ENCODE data around the gene MET. TPM values are rescaled to one million over a fixed set of nuclear protein-coding genes. Genes with fewer than 3 reads are reported as not detected.
"Not testable (repeated sequence)": the region's sequence is repeated elsewhere in the genome, so short reads cannot be mapped to it uniquely, and the experiment has no call there.

The MET gene
- total RNA-seq, 2 experiments from 2014 or later, result 0.26 to 0.40 TPM

- Mint-ChIP-seq H3K27me3 (peaks cover 41% of the 10 kb centered on the region), H3K36me3 (no peaks in the 10 kb centered on the region), H3K27ac (no peak overlapping the region), H3K9me3 (ENCODE audit: low read depth) (no peaks in the 10 kb centered on the region), H3K4me3 (no peak overlapping the region), H3K4me1 (no peaks in the 10 kb centered on the region)
- ATAC-seq, result no peak
- CTCF ChIA-PET, result no interaction called here
- no peak for DNase-seq
Measured at GRCh38 chr7:116708861-116709260, 36.9 kb downstream of the MET start.

GRCh38 chr7:116709336-116709735 lies 37.3 kb downstream of the MET start:
- ATAC-seq, result no peak
- Mint-ChIP-seq H3K36me3 (no peaks in the 10 kb centered on the region), H3K9me3 (ENCODE audit: low read depth) (no peaks in the 10 kb centered on the region), H3K27ac (no peak overlapping the region), H3K4me1 (no peaks in the 10 kb centered on the region), H3K4me3 (no peak overlapping the region), H3K27me3 (peaks cover 36% of the 10 kb centered on the region)
- DNase-seq, result no peak
- CTCF ChIA-PET, result no interaction called here

- Mint-ChIP-seq H3K36me3 (no peaks in the 10 kb centered on the region), H3K4me1 (no peaks in the 10 kb centered on the region), H3K4me3 (no peak overlapping the region), H3K27ac (no peak overlapping the region), H3K9me3 (ENCODE audit: low read depth) (no peaks in the 10 kb centered on the region), H3K27me3 (peaks cover 31% of the 10 kb centered on the region)
- DNase-seq, result no peak
- CTCF ChIA-PET, result no interaction called here
- no peak for ATAC-seq
Measured at GRCh38 chr7:116710764-116711452, 38.9 kb downstream of the MET start.

- H3K4me3 Mint-ChIP-seq, result no peak overlapping the region
- H3K9me3 Mint-ChIP-seq (ENCODE audit: low read depth), result no peaks in the 10 kb centered on the region
- H3K4me1 Mint-ChIP-seq, result no peaks in the 10 kb centered on the region
- DNase-seq (no peak), ATAC-seq (no peak)
- H3K27me3 Mint-ChIP-seq, result peaks cover 28% of the 10 kb centered on the region
- no peak overlapping the region for H3K27ac Mint-ChIP-seq
- CTCF ChIA-PET, result no interaction called here
- H3K36me3 Mint-ChIP-seq, result no peaks in the 10 kb centered on the region
Measured at GRCh38 chr7:116711790-116712189, 39.8 kb downstream of the MET start.

- H3K27ac Mint-ChIP-seq, result no peak overlapping the region
- no peak overlapping the region for H3K4me3 Mint-ChIP-seq
- H3K27me3 Mint-ChIP-seq, result peaks cover 21% of the 10 kb centered on the region
- H3K4me1 Mint-ChIP-seq, result no peaks in the 10 kb centered on the region
- H3K36me3 Mint-ChIP-seq, result no peaks in the 10 kb centered on the region
- CTCF ChIA-PET, result interaction anchor here (0.5 kb wide), 1 partner anchor 48 kb away, joined by 3 read pairs; no protein-coding TSS in a partner anchor
- DNase-seq (no peak), ATAC-seq (no peak)
- H3K9me3 Mint-ChIP-seq (ENCODE audit: low read depth), result no peaks in the 10 kb centered on the region
Measured at GRCh38 chr7:116713500-116713899, 41.5 kb downstream of the MET start.

- no peak for ATAC-seq
Measured at GRCh38 chr7:116713918-116714317, 41.9 kb downstream of the MET start.

GRCh38 chr7:116715077-116715476 lies 43.1 kb downstream of the MET start:
- Mint-ChIP-seq H3K27me3 (peaks cover 8% of the 10 kb centered on the region), H3K36me3 (no peaks in the 10 kb centered on the region), H3K9me3 (ENCODE audit: low read depth) (no peaks in the 10 kb centered on the region), H3K4me3 (no peak overlapping the region), H3K27ac (no peak overlapping the region), H3K4me1 (no peaks in the 10 kb centered on the region)
- DNase-seq, result no peak
- CTCF ChIA-PET, result no interaction called here
- ATAC-seq, result no peak

More at GRCh38 chr7:116713918-116714317, 41.9 kb downstream of the MET start:
- Mint-ChIP-seq H3K4me1 (no peaks in the 10 kb centered on the region), H3K27me3 (peaks cover 18% of the 10 kb centered on the region), H3K9me3 (ENCODE audit: low read depth) (no peaks in the 10 kb centered on the region), H3K27ac (no peak overlapping the region), H3K36me3 (no peaks in the 10 kb centered on the region), H3K4me3 (no peak overlapping the region)
- CTCF ChIA-PET, result no interaction called here
- no peak for DNase-seq

GRCh38 chr7:116717137-116717536 lies 45.1 kb downstream of the MET start:
- CTCF ChIA-PET, result no interaction called here
- Mint-ChIP-seq H3K4me3 (no peak overlapping the region), H3K27ac (no peak overlapping the region), H3K9me3 (ENCODE audit: low read depth) (no peaks in the 10 kb centered on the region), H3K27me3 (peaks cover 2% of the 10 kb centered on the region), H3K4me1 (no peaks in the 10 kb centered on the region), H3K36me3 (no peaks in the 10 kb centered on the region)
- ATAC-seq, result no peak
- no peak for DNase-seq

- H3K4me3 Mint-ChIP-seq; H3K27me3 Mint-ChIP-seq; CTCF ChIA-PET; H3K27ac Mint-ChIP-seq; H3K9me3 Mint-ChIP-seq (ENCODE audit: low read depth); H3K4me1 Mint-ChIP-seq; DNase-seq; ATAC-seq; H3K36me3 Mint-ChIP-seq: not testable (repeated sequence)
Measured at GRCh38 chr7:116723959-116724529, 52.0 kb downstream of the MET start.

- H3K4me1 Mint-ChIP-seq, result no peaks in the 10 kb centered on the region
- CTCF ChIA-PET, result no interaction called here
- no peak for DNase-seq
- no peak for ATAC-seq
- H3K36me3 Mint-ChIP-seq, result no peaks in the 10 kb centered on the region
- H3K9me3 Mint-ChIP-seq (ENCODE audit: low read depth), result no peaks in the 10 kb centered on the region
- no peak overlapping the region for H3K4me3 Mint-ChIP-seq
- H3K27ac Mint-ChIP-seq, result no peak overlapping the region
- H3K27me3 Mint-ChIP-seq, result peaks cover 4% of the 10 kb centered on the region
Measured at GRCh38 chr7:116724560-116725231, 52.7 kb downstream of the MET start.

- Mint-ChIP-seq H3K27me3 (peaks cover 7% of the 10 kb centered on the region), H3K4me1 (no peaks in the 10 kb centered on the region), H3K9me3 (ENCODE audit: low read depth) (no peaks in the 10 kb centered on the region), H3K4me3 (no peak overlapping the region), H3K36me3 (no peaks in the 10 kb centered on the region), H3K27ac (no peak overlapping the region)
- ATAC-seq, result no peak
- DNase-seq, result no peak
- CTCF ChIA-PET, result no interaction called here
Measured at GRCh38 chr7:116726149-116726548, 54.2 kb downstream of the MET start.

GRCh38 chr7:116726713-116727431 lies 54.9 kb downstream of the MET start:
- Mint-ChIP-seq H3K36me3 (no peaks in the 10 kb centered on the region), H3K27me3 (peaks cover 7% of the 10 kb centered on the region), H3K27ac (no peak overlapping the region), H3K4me1 (no peaks in the 10 kb centered on the region), H3K4me3 (no peak overlapping the region), H3K9me3 (ENCODE audit: low read depth) (no peaks in the 10 kb centered on the region)
- no peak for ATAC-seq
- CTCF ChIA-PET, result no interaction called here
- DNase-seq, result no peak

GRCh38 chr7:116727432-116728009 lies 55.5 kb downstream of the MET start:
- ATAC-seq (no peak), DNase-seq (no peak)
- no peaks in the 10 kb centered on the region for H3K9me3 Mint-ChIP-seq (ENCODE audit: low read depth)
- CTCF ChIA-PET, result no interaction called here
- no peaks in the 10 kb centered on the region for H3K4me1 Mint-ChIP-seq
- H3K4me3 Mint-ChIP-seq, result no peak overlapping the region
- no peaks in the 10 kb centered on the region for H3K36me3 Mint-ChIP-seq
- H3K27ac Mint-ChIP-seq, result no peak overlapping the region
- H3K27me3 Mint-ChIP-seq, result peaks cover 9% of the 10 kb centered on the region
